HPDE6-E6E7 (cell line): ENCODE results near the gene HOXB2.

ENCODE experiments used
- DNase-seq: peaks from one replicate; pipeline ENCODE4 v3.0.0; 2011; ENCODE audit warnings: missing footprints; ENCODE audit errors: extremely low spot score

The HOXB2 gene

GRCh38 chr17:48545022-48545375 is at the start of gene HOXB2:
TSS of gene HOXB2 (minus strand) at chr17:48545109. CDS start at chr17:48544911, 198 bp downstream.
- DNase-seq, result no peak

- peak; percentile 80 for DNase-seq
Observed at GRCh38 chr17:48593840-48594537, 49.1 kb upstream of the HOXB2 start.

GRCh38 chr17:48593126-48593829 is 48.4 kb upstream of the HOXB2 start, which contains the start of gene HOXB5:
TSS of gene HOXB5 (minus strand) at chr17:48593779. CDS start at chr17:48593682, 97 bp downstream.
- DNase-seq, result no peak

GRCh38 chr17:48592577-48592976 is 47.7 kb upstream of the HOXB2 start:
- DNase-seq, result no peak

- no peak for DNase-seq
Observed at GRCh38 chr17:48592057-48592514, 47.2 kb upstream of the HOXB2 start.

- no peak for DNase-seq
Observed at GRCh38 chr17:48591255-48592056, 46.5 kb upstream of the HOXB2 start.

- DNase-seq, result no peak
Observed at GRCh38 chr17:48590607-48591161, 45.8 kb upstream of the HOXB2 start.

GRCh38 chr17:48589831-48590606 is 45.1 kb upstream of the HOXB2 start, which contains the start of gene HOXB3:
TSS of gene HOXB3 (minus strand) at chr17:48590241. CDS start at chr17:48552474, 37,767 bp downstream.
- DNase-seq, result no peak

- DNase-seq, result no peak
Observed at GRCh38 chr17:48589060-48589830, 44.3 kb upstream of the HOXB2 start.

- no peak for DNase-seq
Observed at GRCh38 chr17:48588528-48588927, 43.6 kb upstream of the HOXB2 start.

- no peak for DNase-seq
Observed at GRCh38 chr17:48588074-48588415, 43.1 kb upstream of the HOXB2 start.

GRCh38 chr17:48587276-48588073 is 42.6 kb upstream of the HOXB2 start:
- DNase-seq, result no peak

GRCh38 chr17:48586355-48587258 is 41.7 kb upstream of the HOXB2 start:
- DNase-seq, result no peak

GRCh38 chr17:48584223-48584741 is 39.4 kb upstream of the HOXB2 start:
- no peak for DNase-seq

GRCh38 chr17:48583708-48584222 is 38.9 kb upstream of the HOXB2 start:
- DNase-seq, result no peak

GRCh38 chr17:48582750-48583069 is 37.8 kb upstream of the HOXB2 start:
- no peak for DNase-seq

GRCh38 chr17:48579760-48580554 is 35.0 kb upstream of the HOXB2 start:
- no peak for DNase-seq

GRCh38 chr17:48579471-48579759 is 34.5 kb upstream of the HOXB2 start:
- no peak for DNase-seq
